ENCODE results near the gene RAB24.
"Not testable (repeated sequence)": the region's sequence is repeated elsewhere in the genome, so short reads cannot be mapped to it uniquely, and the experiment has no call there.

The RAB24 gene

GRCh38 chr5:177291735-177292134 is 11.8 kb downstream of the RAB24 start:
- no peak for DNase-seq

- DNase-seq: no peak
These were observed 12.5 kb downstream of the RAB24 start for GRCh38 chr5:177290816-177291596.

- DNase-seq: no peak
These were observed 15.3 kb downstream of the RAB24 start for GRCh38 chr5:177288191-177288590.

- DNase-seq: no peak
These were observed 26.6 kb downstream of the RAB24 start for GRCh38 chr5:177276886-177277285.

GRCh38 chr5:177275883-177276282 is 27.6 kb downstream of the RAB24 start:
- no peak for DNase-seq

GRCh38 chr5:177271113-177271512 is 32.4 kb downstream of the RAB24 start:
- no peak for DNase-seq

- DNase-seq: no peak
These were observed 32.9 kb downstream of the RAB24 start for GRCh38 chr5:177270653-177271052.

GRCh38 chr5:177269976-177270375 is 33.5 kb downstream of the RAB24 start:
- no peak for DNase-seq

- no peak for DNase-seq
These were observed 34.2 kb downstream of the RAB24 start for GRCh38 chr5:177269232-177269895.

- DNase-seq: no peak
These were observed 38.1 kb downstream of the RAB24 start for GRCh38 chr5:177265395-177265794.

GRCh38 chr5:177264178-177264577 is 39.3 kb downstream of the RAB24 start:
- DNase-seq: no peak

GRCh38 chr5:177261510-177261909 is 42.0 kb downstream of the RAB24 start:
- no peak for DNase-seq

GRCh38 chr5:177260961-177261360 is 42.6 kb downstream of the RAB24 start:
- DNase-seq: no peak

- DNase-seq: not testable (repeated sequence)
These were observed 44.8 kb downstream of the RAB24 start for GRCh38 chr5:177258711-177259110.

GRCh38 chr5:177256296-177256695 is 47.2 kb downstream of the RAB24 start:
- DNase-seq: no peak

GRCh38 chr5:177253252-177253651 is 50.3 kb downstream of the RAB24 start:
- DNase-seq: no peak
